OCI-LY7 (cell line): Measurements from ENCODE around the gene C1QTNF9.

Experiments used
- EZH2phosphoT487 ChIP-seq: fragments of 200-600 bp; sonication (generic); IDR thresholded peaks from 2 replicates; pipeline ENCODE4 v1.6.1; 2018; ENCODE audit warnings: low read depth, borderline replicate concordance, mild to moderate bottlenecking, mixed run types, antibody characterized with exemption, low read length, moderate library complexity, mixed read lengths
- TF ChIP-seq, protein P1 (sequence below): fragments of 200-600 bp; sonication (generic); conservative IDR thresholded peaks from 2 replicates; pipeline ENCODE4 v1.5.1; 2014; ENCODE audit warnings: mild to moderate bottlenecking, antibody characterized with exemption, low read length, moderate library complexity, mixed read lengths

GRCh38 chr13:24267274-24267673 lies 42.1 kb upstream of the C1QTNF9 start:
- TF ChIP-seq, protein P1, sequence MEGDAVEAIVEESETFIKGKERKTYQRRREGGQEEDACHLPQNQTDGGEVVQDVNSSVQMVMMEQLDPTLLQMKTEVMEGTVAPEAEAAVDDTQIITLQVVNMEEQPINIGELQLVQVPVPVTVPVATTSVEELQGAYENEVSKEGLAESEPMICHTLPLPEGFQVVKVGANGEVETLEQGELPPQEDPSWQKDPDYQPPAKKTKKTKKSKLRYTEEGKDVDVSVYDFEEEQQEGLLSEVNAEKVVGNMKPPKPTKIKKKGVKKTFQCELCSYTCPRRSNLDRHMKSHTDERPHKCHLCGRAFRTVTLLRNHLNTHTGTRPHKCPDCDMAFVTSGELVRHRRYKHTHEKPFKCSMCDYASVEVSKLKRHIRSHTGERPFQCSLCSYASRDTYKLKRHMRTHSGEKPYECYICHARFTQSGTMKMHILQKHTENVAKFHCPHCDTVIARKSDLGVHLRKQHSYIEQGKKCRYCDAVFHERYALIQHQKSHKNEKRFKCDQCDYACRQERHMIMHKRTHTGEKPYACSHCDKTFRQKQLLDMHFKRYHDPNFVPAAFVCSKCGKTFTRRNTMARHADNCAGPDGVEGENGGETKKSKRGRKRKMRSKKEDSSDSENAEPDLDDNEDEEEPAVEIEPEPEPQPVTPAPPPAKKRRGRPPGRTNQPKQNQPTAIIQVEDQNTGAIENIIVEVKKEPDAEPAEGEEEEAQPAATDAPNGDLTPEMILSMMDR: no peak
- no peak for TF ChIP-seq EZH2phosphoT487
